ENCODE results near the gene MID1. TPM values are rescaled to one million over a fixed set of nuclear protein-coding genes. Genes with fewer than 3 reads are reported as not detected.

The MID1 gene
- total RNA-seq, 4 donors from 2014 or later: 0.91 to 1.9 (median 1.8) TPM

GRCh38 chrX:10615931-10616774 lies 4.2 kb downstream of the MID1 start:
- intact Hi-C loops (cut with DNase I; ENCODE audit: low total_unique reads) (no loop called here), in situ Hi-C loops (cut with MboI; ENCODE audit: low sequenced_read_pairs in 4 of 4) (loop anchor here (5.0 to 25.0 kb wide), 2 partner anchors 424 to 429 kb away; no protein-coding TSS in a partner anchor)
- ATAC-seq (peak; percentile 53 to 56), DNase-seq (peak; percentile 5 to 16)
- H3K4me3 ChIP-seq: peak overlapping the region in 2 of 4 donors; percentile 4 to 31
- no peaks in the 10 kb centered on the region for H3K9me3 ChIP-seq
- TF ChIP-seq, protein P1, sequence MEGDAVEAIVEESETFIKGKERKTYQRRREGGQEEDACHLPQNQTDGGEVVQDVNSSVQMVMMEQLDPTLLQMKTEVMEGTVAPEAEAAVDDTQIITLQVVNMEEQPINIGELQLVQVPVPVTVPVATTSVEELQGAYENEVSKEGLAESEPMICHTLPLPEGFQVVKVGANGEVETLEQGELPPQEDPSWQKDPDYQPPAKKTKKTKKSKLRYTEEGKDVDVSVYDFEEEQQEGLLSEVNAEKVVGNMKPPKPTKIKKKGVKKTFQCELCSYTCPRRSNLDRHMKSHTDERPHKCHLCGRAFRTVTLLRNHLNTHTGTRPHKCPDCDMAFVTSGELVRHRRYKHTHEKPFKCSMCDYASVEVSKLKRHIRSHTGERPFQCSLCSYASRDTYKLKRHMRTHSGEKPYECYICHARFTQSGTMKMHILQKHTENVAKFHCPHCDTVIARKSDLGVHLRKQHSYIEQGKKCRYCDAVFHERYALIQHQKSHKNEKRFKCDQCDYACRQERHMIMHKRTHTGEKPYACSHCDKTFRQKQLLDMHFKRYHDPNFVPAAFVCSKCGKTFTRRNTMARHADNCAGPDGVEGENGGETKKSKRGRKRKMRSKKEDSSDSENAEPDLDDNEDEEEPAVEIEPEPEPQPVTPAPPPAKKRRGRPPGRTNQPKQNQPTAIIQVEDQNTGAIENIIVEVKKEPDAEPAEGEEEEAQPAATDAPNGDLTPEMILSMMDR (IDR thresholded peaks at IDR 0.05 in 4 of 5, conservative IDR thresholded peaks at IDR 0.05 in 1 of 5): peak; percentile 18 to 63 (median 40)
- no peak for TF ChIP-seq POLR2A (IDR thresholded peaks at IDR 0.05)
- H3K27ac ChIP-seq: no peak overlapping the region
- H3K27me3 ChIP-seq: peaks cover 2 to 22% (median 11%) of the 10 kb centered on the region in 3 donors
- no peaks in the 10 kb centered on the region for H3K36me3 ChIP-seq
- no peaks in the 10 kb centered on the region for H3K4me1 ChIP-seq

DNA sequence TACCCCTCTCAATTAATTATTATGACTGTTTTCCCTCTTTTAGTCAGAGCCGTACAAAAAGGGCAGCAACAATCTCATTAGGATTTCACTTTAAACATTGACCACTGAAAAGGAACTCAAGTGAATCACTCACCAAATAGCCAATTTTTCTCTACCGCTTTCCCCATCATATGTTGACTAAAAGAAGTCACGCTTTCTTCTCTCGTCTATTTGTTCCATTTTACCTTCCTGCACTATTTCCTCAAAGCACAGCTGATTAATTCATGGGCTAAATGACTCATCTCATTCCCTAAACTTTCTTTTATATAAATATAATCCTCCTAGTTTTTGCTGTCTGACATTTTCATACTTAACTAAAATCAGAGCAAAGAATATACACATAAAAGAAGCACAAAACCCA lies 8.2 kb downstream of the MID1 start:
- in situ Hi-C loops (cut with MboI; ENCODE audit: low sequenced_read_pairs in 4 of 4) (loop anchor here in 3 of 4 donors (25.0 kb wide), 1 partner anchor 425 kb away; no protein-coding TSS in a partner anchor), intact Hi-C loops (cut with DNase I; ENCODE audit: low total_unique reads) (no loop called here)
- no peak for DNase-seq
- H3K27me3 ChIP-seq: peaks cover 0 to 2% (median 0%) of the 10 kb centered on the region in 3 donors
- ATAC-seq: no peak
- H3K4me3 ChIP-seq: no peak overlapping the region
- no peaks in the 10 kb centered on the region for H3K36me3 ChIP-seq
- no peak overlapping the region for H3K27ac ChIP-seq
- no peaks in the 10 kb centered on the region for H3K9me3 ChIP-seq
- no peaks in the 10 kb centered on the region for H3K4me1 ChIP-seq
- no peak for TF ChIP-seq POLR2A (IDR thresholded peaks at IDR 0.05)
- TF ChIP-seq, protein P1 (IDR thresholded peaks at IDR 0.05 in 4 of 5, conservative IDR thresholded peaks at IDR 0.05 in 1 of 5): no peak

- Histone ChIP-seq H3K36me3 (no peaks in the 10 kb centered on the region), H3K4me3 (no peak overlapping the region), H3K27me3 (peaks cover 0 to 2% (median 0%) of the 10 kb centered on the region in 3 donors), H3K27ac (peak overlapping the region in 2 of 4 donors; percentile 11 to 35), H3K9me3 (no peaks in the 10 kb centered on the region), H3K4me1 (no peaks in the 10 kb centered on the region)
- no peak for ATAC-seq
- no peak for DNase-seq
- TF ChIP-seq, protein P1 (IDR thresholded peaks at IDR 0.05 in 4 of 5, conservative IDR thresholded peaks at IDR 0.05 in 1 of 5): no peak
- TF ChIP-seq POLR2A (IDR thresholded peaks at IDR 0.05): no peak
- in situ Hi-C loops (cut with MboI; ENCODE audit: low sequenced_read_pairs in 4 of 4) (loop anchor here in 3 of 4 donors (25.0 kb wide), 1 partner anchor 424 kb away; no protein-coding TSS in a partner anchor), intact Hi-C loops (cut with DNase I; ENCODE audit: low total_unique reads) (no loop called here)
Observed at GRCh38 chrX:10611441-10612090, 8.8 kb downstream of the MID1 start.

DNA sequence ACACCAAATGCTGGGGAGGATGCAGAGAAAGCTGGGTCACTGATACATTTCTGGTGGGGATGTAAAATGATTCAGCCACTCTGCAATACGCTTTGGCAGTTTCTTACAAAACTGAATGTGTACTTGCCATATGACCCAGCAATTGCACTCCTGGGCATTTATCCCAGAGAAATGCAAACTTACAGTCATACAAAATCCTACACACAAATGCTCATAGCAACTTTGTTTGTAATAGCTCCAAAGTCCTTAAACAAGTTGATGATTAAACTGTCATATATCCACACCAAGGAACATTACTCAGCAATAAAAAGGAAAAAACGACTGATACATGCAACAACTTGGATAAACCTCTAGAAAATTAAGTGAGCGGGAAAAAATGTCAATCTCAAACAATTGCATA lies 12.3 kb downstream of the MID1 start:
- in situ Hi-C loops (cut with MboI; ENCODE audit: low sequenced_read_pairs in 4 of 4): loop anchor here in 3 of 4 donors (25.0 kb wide), 1 partner anchor 421 kb away; no protein-coding TSS in a partner anchor

More for the DNA sequence above, 12.3 kb downstream of the MID1 start:
- no peak overlapping the region for H3K27ac ChIP-seq
- no peaks in the 10 kb centered on the region for H3K36me3 ChIP-seq
- no peak for ATAC-seq
- DNase-seq: no peak
- H3K4me1 ChIP-seq: no peaks in the 10 kb centered on the region
- H3K9me3 ChIP-seq: no peaks in the 10 kb centered on the region
- intact Hi-C loops (cut with DNase I; ENCODE audit: low total_unique reads): no loop called here
- H3K27me3 ChIP-seq: no peaks in the 10 kb centered on the region
- no peak for TF ChIP-seq POLR2A (IDR thresholded peaks at IDR 0.05)
- TF ChIP-seq, protein P1 (IDR thresholded peaks at IDR 0.05 in 4 of 5, conservative IDR thresholded peaks at IDR 0.05 in 1 of 5): no peak
- no peak overlapping the region for H3K4me3 ChIP-seq

All from gastrocnemius medialis (tissue), 4 donors.